Measurements from ENCODE around the gene MYMK. TPM values are rescaled to one million over a fixed set of nuclear protein-coding genes. Genes with fewer than 3 reads are reported as not detected.

The MYMK gene
- total and polyA plus RNA-seq, 2 of the 8 experiments (the other 6 are each of a cell fraction or from before 2014, with no cell fraction given) = not detected

DNA sequence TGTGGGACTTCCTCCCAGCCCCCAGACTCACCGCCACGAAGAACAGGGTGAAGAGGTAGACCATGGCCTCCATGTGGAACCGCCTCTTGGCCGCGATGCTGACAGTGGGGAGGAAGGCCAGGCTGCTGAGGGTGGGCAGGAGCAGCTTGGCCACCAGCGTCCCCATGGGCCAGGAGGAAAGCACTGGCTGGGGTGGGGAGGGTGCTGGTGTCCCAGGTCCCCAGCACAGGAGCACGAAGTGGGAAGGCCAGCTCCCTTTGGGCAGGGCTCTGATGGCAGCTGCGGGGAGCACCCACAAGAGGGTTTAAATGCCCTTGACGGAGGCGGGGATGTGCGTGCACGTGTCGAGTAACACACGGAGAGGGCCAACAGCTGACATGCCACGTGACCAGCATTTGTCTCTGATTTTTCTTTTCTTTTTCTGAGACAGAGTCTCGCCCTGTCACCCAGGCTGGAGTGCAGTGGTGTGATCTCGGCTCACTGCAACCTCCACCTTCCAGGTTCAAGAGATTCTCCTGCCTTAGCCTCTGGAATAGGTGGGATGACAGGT lies at the start of gene MYMK (continued):
- TF ChIP-seq JUND (IDR thresholded peaks at IDR 0.05; ENCODE audit: low read length) (no peak), POLR2A (IDR thresholded peaks at IDR 0.05; ENCODE audit: control extremely low read depth in 1 of 2, low read depth in 2 of 2, low read length in 2 of 2) (no peak), YY1 (IDR thresholded peaks at IDR 0.05; ENCODE audit: low read depth, low read length) (no peak), EZH2 (IDR thresholded peaks at IDR 0.05; ENCODE audit: low read depth, low read length, severe bottlenecking) (no peak), SP2 (IDR thresholded peaks at IDR 0.05; ENCODE audit: low read length) (no peak), SUZ12 (IDR thresholded peaks at IDR 0.05; ENCODE audit: low read length) (no peak)
- TF ChIP-seq, protein P1, sequence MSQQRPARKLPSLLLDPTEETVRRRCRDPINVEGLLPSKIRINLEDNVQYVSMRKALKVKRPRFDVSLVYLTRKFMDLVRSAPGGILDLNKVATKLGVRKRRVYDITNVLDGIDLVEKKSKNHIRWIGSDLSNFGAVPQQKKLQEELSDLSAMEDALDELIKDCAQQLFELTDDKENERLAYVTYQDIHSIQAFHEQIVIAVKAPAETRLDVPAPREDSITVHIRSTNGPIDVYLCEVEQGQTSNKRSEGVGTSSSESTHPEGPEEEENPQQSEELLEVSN (IDR thresholded peaks at IDR 0.05) = no peak
- TF ChIP-seq, protein P2, sequence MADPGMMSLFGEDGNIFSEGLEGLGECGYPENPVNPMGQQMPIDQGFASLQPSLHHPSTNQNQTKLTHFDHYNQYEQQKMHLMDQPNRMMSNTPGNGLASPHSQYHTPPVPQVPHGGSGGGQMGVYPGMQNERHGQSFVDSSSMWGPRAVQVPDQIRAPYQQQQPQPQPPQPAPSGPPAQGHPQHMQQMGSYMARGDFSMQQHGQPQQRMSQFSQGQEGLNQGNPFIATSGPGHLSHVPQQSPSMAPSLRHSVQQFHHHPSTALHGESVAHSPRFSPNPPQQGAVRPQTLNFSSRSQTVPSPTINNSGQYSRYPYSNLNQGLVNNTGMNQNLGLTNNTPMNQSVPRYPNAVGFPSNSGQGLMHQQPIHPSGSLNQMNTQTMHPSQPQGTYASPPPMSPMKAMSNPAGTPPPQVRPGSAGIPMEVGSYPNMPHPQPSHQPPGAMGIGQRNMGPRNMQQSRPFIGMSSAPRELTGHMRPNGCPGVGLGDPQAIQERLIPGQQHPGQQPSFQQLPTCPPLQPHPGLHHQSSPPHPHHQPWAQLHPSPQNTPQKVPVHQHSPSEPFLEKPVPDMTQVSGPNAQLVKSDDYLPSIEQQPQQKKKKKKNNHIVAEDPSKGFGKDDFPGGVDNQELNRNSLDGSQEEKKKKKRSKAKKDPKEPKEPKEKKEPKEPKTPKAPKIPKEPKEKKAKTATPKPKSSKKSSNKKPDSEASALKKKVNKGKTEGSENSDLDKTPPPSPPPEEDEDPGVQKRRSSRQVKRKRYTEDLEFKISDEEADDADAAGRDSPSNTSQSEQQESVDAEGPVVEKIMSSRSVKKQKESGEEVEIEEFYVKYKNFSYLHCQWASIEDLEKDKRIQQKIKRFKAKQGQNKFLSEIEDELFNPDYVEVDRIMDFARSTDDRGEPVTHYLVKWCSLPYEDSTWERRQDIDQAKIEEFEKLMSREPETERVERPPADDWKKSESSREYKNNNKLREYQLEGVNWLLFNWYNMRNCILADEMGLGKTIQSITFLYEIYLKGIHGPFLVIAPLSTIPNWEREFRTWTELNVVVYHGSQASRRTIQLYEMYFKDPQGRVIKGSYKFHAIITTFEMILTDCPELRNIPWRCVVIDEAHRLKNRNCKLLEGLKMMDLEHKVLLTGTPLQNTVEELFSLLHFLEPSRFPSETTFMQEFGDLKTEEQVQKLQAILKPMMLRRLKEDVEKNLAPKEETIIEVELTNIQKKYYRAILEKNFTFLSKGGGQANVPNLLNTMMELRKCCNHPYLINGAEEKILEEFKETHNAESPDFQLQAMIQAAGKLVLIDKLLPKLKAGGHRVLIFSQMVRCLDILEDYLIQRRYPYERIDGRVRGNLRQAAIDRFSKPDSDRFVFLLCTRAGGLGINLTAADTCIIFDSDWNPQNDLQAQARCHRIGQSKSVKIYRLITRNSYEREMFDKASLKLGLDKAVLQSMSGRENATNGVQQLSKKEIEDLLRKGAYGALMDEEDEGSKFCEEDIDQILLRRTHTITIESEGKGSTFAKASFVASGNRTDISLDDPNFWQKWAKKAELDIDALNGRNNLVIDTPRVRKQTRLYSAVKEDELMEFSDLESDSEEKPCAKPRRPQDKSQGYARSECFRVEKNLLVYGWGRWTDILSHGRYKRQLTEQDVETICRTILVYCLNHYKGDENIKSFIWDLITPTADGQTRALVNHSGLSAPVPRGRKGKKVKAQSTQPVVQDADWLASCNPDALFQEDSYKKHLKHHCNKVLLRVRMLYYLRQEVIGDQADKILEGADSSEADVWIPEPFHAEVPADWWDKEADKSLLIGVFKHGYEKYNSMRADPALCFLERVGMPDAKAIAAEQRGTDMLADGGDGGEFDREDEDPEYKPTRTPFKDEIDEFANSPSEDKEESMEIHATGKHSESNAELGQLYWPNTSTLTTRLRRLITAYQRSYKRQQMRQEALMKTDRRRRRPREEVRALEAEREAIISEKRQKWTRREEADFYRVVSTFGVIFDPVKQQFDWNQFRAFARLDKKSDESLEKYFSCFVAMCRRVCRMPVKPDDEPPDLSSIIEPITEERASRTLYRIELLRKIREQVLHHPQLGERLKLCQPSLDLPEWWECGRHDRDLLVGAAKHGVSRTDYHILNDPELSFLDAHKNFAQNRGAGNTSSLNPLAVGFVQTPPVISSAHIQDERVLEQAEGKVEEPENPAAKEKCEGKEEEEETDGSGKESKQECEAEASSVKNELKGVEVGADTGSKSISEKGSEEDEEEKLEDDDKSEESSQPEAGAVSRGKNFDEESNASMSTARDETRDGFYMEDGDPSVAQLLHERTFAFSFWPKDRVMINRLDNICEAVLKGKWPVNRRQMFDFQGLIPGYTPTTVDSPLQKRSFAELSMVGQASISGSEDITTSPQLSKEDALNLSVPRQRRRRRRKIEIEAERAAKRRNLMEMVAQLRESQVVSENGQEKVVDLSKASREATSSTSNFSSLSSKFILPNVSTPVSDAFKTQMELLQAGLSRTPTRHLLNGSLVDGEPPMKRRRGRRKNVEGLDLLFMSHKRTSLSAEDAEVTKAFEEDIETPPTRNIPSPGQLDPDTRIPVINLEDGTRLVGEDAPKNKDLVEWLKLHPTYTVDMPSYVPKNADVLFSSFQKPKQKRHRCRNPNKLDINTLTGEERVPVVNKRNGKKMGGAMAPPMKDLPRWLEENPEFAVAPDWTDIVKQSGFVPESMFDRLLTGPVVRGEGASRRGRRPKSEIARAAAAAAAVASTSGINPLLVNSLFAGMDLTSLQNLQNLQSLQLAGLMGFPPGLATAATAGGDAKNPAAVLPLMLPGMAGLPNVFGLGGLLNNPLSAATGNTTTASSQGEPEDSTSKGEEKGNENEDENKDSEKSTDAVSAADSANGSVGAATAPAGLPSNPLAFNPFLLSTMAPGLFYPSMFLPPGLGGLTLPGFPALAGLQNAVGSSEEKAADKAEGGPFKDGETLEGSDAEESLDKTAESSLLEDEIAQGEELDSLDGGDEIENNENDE (IDR thresholded peaks at IDR 0.05; ENCODE audit: insufficient replicate concordance, low read length) = no peak
